NCI-H345 treated with DMSO at 0.1 percent for 48 hours (cell line): ENCODE measurements around the gene RABGAP1L.
"Not testable (repeated sequence)": the region's sequence is repeated elsewhere in the genome, so short reads cannot be mapped to it uniquely, and the experiment has no call there.

Experiments
- DNase-seq: peaks from one replicate; lab custom pipeline; 2025; ENCODE audit not compliant: unreplicated experiment; lab: John Stamatoyannopoulos, UW

The RABGAP1L gene

DNA sequence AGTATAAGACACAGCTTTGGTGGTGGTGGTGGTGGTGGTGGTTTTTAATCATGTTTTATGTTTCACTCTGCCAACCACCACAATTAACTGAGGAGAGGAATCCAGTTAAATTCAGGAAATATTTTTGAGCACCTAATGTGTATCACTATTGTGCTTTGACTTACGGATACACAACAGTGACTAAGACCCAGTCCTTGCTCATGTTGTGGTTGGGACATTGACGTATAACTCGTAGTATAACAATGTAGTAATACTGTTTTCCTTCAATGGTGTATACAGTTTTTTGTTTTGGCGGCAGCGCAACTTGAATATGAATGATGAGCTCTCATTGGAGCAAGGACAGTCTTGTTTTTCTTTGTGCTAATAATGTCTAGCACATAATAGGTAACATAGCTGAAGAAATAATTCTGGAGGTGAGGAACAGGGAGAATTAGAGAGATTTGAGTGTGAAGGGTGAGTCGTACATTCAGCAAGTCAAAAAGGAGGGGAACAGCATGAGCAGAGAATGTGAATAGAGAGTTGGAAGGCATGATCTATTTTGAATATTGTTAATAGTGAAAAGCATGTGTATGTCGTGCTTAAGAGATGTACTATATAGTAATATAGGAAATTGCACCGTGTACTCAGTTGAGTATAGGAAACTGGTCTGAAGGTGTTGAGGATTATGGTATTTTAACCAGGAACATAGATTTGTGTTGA is 845.9 kb downstream of the RABGAP1L start:
- no peak for DNase-seq

DNA sequence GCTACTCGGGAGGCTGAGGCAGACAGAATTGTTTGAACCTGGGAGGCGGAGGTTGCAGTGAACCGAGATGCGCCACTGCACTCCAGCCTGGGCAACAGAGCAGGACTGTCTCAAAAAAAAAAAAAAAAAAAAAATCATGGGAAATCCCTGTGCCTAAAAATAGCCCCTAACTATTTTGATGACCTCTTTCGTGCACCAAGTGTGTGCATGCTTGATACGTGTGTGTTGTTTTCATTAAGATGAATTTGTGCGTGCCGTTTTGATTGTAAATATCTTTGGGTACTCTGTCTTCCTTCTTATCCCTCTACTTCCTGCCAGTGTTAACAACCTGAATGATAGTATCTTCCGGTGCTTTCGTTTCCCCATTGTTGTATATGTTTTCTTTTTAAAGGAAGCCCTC is 850.2 kb downstream of the RABGAP1L start:
- DNase-seq = no peak

DNA sequence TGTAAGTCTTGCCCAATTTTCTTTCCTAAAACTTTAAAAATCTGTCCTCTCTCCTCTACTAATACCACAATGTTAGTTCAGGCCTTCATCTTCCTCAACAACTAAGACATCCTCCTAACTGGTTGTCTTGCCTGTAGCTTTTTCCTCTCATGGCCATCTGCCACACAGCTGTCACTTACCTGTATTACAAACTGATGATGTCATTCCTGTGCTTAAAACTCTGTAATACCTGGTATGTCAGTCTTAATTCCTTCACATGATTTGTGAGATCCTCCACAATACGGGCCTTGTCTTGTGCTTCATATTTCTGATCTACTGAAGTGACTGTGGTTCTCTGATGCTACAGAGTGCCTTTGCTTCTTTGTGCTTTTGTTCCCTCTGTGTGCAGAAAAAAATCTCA is 854.1 kb downstream of the RABGAP1L start:
- no peak for DNase-seq

DNA sequence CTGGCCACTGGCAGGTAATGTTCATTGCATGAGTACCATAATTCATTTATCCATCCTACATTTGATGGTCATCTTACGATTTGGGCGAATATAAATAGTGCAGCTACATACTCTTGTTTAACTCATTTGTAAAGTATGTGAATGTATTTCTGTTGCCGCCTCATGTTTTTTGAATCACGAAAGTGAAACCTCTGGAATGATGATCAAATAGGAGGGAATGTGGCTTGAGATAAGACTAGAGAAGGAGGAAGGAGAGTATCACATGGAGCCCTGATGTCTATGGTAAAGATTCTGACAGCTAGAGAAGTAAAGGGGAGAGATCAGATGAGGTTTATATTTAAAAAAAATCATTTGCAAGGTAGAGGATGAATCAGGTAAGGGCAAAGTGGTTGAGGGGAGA is 855.9 kb downstream of the RABGAP1L start:
- no peak for DNase-seq

DNA sequence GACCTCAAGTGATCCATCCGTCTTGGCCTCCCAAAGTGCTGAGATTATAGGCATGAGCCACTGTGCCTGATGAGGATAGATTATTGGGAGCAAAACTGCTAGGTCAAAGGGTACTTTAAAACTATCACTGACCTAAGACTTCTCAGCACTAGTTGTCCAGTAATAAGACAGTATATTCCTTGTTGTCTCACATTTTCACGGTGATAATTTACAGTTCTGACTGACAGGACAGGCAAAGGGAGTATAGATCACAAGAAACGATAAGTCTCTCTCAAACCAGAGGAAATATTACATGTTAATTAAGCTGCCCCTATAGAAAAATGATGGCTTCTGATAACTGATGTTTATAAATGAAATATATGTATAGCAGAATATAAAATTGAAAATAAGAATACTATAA is 860.2 kb downstream of the RABGAP1L start:
- DNase-seq = no peak

DNA sequence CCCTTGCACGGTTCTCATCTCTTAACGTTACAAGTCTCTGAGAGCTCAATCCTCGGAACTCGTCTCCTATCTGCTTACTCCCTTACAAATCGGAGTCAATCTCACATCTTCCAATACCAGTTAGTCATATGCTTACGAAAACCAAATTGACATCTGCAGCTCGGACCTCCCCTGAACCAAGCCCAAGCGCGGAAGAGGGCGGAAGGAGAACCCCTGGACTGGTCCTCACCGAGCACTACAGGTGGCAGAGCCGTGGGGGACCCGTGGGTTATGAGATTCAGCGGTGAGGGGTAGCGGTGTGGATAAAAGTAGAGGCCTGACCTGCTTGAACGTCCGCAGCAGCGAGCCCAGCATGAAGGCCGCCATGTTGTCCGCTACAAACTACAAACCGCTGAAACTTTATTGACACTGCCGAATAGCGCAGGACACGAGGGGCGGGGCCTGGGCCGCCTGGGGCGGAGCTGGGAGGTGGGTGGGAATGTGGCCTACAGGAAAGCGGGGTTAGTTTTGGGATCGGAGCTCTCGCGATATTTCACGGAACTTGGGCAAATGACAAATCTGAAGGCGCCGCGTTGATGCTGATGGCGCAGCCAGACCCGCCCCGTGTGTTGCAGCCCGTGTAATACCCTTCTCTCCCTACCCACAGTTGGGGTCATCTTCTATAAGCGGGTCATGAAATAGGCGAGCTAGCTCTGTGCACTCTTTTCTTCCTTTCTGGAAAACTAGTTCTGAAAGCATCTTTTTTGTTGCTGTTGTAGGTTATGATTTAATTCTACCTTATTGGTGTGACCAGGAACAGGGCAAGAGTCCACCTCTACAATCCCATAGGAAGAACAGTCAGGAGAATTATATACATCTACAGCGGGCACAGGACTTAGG is 864.0 kb downstream of the RABGAP1L start, which contains the start of gene MRPS14:
TSS of gene MRPS14 (minus strand) at position 383 of the 879 bp plus-strand sequence. CDS start at position 366, 17 bp downstream.
- peak; percentile 90 for DNase-seq

DNA sequence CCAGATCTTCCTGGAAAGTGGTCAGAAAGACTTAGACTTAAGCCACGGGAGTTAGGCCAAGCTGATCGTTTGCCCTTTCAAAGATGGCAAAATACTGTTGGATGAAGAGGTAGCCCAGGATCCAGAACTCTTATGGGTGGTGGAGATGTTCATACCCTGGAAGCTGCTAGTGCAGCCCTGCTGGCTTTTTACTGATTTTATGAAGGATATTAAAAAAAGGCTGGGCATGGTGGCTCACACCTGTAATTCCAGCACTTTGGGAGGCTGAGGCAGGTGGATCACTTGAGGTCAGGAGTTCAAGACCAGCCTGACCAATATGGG is 864.6 kb downstream of the RABGAP1L start:
- DNase-seq = not testable (repeated sequence)

DNA sequence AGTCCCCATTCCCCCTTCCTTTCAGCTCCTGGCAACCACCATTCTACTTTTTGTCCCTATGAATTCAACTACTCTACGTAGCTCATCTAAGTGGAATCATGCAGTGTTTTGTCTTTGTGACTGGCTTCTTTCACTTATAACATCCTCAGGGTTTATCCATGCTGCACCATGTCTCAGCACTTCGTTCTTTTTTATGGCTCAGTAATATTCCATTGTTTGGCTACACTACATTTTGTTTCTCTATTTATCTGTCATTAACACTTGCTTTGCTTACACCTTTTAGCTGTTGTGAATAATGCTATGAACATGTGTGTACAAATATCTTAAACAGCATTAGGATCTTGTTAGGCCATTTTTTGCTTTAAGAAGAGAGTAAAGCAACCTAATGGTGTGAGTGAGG is 865.5 kb downstream of the RABGAP1L start:
- DNase-seq = no peak

DNA sequence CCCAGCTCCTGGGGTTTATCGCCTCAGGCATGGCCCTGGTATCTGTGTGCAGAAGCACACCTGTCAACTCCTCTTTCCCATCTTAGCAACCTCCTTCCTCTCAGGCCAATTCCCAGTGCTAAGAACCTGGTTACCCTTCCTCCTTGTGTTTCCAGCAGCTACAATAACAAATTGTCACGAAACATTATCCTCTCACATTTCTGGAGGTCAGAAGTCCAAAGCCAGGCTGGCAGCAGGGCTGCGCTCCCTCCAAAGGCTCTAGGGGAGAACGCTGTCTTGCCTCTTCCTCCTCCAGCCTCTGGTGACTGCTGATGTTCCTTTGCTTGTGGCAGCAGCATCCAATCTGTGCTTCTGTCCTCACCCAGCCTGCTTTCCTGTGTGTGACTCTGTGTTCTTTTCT is 874.6 kb downstream of the RABGAP1L start:
- DNase-seq = no peak

DNA sequence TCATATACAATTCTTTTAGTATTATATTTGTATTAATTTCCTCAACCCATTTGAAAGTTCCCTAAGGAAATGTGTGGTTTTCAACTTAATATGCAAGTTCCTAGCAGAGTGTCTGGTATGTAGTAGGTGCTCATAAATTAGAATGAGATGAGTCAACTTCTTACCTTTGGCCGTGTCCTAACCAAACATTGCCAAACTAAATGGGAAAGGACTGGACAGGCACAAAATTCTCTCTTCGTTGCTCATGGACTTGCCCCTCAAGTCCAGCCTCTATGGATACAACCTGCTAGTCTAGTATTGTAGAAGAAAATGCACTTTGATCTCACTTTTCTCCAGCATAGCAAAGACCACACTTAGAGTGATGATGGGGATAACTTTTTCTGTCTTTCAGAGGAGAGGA is 875.5 kb downstream of the RABGAP1L start:
- DNase-seq = no peak

DNA sequence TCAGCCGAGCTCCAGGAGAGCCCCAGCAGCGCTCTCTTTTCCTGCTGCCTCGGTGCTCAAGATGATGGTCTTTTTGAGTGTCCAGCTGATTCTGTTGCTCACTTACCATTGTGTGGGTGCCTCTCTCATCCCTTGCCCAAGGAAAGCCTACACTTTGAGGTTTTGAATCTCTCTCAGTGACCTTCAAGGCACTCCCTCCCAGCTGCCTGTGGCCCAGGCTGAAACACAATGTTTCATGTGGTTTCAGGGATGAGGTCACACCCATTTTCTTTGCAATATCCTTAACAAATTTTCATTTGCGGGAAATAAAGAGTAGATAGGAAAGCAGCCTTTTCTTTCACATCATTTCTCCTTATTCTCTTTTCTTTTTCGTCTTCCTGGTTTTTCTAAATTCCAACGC is 876.5 kb downstream of the RABGAP1L start:
- no peak for DNase-seq

DNA sequence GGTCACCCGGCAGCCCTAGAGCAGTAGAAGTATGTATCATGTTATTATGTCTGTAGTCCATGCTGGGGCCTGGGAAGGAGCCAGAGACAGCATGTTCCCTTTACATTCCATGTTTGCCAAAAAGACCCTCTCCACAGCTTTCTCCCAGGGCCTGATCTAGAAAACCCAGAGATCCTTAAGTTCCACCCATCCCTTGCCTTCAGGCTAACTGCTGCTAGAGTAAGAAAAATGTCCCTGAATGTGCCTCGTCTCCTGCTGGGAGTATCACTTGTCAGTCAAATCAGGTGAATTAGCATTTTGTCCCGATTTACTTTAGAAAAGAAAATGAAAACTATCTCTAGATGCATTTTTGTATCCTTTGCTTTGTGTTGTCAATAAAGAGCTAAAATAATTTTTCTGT is 877.2 kb downstream of the RABGAP1L start:
- DNase-seq = no peak

DNA sequence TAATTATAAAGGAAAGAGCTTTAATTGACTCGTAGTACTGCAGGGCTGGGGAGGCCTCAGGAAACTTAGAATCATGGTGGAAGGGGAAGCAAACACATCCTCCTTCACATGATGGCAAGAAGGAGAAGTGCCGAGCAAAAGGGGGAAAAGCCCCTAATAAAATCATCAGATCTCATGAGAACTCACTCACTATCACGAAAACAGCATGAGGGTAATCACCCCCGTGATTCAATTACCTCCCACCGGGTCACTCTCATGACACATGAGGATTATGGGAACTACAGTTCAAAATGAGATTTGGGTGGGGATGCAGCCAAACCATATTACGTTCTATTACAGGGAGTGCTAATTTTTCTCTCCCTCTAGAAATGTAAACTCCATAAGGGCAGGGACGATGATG is 878.1 kb downstream of the RABGAP1L start:
- no peak for DNase-seq

DNA sequence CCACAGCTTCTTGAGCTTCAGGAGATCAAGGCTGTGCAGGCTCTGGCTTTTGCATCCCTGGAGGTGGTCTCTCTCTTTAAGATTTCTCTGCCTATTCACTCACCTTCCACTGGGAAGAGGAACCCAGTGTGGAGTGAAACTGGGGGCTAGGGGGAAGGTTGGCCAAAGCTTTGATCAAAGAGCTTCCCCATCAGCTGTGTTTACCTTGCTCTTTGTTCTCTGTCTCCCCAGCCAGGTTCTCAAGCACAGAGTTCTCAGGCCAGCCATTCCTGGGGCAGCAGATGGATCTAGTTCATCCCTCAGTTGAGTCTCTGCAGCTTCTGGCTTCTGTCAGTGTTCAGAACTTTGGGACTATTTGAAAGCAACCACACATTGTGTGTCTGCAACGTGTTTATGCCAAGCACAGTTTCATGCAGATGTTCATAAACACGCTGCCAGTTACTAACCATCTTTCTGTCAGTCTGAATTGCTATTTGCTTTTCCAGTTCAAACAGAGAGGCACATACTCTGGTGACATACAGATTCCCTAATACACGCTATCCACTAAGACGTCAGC is 881.1 kb downstream of the RABGAP1L start:
- DNase-seq = no peak

DNA sequence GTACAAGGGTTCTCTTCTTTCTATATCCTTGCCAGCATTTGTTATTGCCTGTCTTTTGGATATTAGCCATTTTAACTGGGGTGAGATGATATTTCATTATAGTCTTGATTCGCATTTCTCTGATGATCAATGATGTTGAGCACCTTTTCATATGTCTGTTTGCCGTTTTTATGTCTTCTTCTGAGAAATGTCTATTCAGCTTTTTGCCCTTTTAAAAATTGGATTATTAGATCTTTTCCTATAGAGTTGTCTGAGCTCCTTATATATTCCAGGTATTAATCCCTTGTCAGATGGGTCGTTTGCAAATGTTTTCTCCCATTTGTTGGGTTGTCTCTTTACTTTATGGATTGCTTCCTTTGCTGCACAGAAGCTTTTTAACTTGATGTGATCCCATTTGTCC is 883.3 kb downstream of the RABGAP1L start:
- DNase-seq = no peak

DNA sequence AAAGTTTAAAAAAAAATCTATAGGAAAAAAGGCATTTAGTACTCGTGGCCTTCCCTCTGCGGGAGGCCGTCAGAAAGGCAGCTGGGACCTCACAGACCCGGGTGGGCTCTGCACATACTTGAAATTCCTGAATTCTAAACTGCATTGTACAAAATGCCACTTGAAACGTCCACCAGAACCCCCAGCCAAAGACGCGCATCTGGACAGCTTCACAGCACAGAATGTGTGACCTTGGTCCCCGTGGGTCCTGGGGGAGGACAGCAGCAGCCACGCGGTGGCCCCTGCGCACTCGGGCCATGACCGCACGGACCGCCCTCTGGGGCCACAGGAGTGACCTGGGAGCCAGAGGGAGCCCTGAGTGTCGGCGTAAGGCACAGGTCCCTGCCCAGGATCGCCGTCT is 884.5 kb downstream of the RABGAP1L start:
- DNase-seq = no peak

DNA sequence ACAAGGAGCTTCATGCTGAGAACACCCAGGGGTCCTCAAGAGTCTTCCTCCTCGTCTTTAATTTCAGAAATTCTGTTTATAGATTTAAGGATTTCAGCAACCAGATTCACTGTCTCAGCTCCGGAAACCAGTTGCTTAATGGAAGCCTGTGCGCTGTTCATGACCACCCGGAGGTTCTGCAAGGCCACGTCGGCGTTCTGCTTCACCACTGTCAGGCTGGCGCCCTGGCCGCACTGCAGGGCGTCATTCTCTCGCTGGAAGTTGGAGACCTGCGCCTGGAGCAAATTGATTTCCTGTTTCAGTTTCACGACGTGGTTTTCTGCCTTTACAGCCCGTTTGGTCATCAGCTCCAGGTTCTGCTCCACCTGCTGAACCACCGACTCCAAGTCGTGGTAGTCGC is 885.3 kb downstream of the RABGAP1L start:
- not testable (repeated sequence) for DNase-seq
